Keratinocyte (primary cell): ENCODE results near the gene SIAH2. TPM values are rescaled to one million over a fixed set of nuclear protein-coding genes. Genes with fewer than 3 reads are reported as not detected.

Experiments used
- DNase-seq: peaks from one replicate; pipeline ENCODE4 v3.0.0-alpha.2; 2011; ENCODE audit warnings: low read depth, missing footprints, low spot score
- FAIRE-seq: peaks from 2 replicates; lab custom pipeline; 2011; peaks lifted over from hg19 to GRCh38; lab: Jason Lieb, UNC
- H2AFZ ChIP-seq: 2 replicates; pipeline ENCODE4 v1.6.0; 2012; ENCODE audit warnings: low read length, control low read depth, inconsistent platforms; ENCODE audit not compliant: control insufficient read depth
- H3K27ac ChIP-seq: 2 replicates; pipeline ENCODE4 v1.5.1; 2011; ENCODE audit warnings: low read length; ENCODE audit not compliant: control insufficient read depth, insufficient read depth
- H3K27me3 ChIP-seq: 3 replicates; pipeline ENCODE4 v1.6.0; 2011; ENCODE audit warnings: low read length; ENCODE audit not compliant: control insufficient read depth, insufficient read depth; ENCODE audit errors: extremely low read depth
- H3K36me3 ChIP-seq, 2 experiments: 2 replicates in 1 of 2; 3 replicates in 1 of 2; pipeline ENCODE4 v1.5.1; 2011; ENCODE audit warnings: low read length in 2 of 2, mild to moderate bottlenecking in 1 of 2; ENCODE audit not compliant: control insufficient read depth in 2 of 2, insufficient read depth in 2 of 2; ENCODE audit errors: extremely low read depth in 1 of 2
- H3K4me1 ChIP-seq: 3 replicates; pipeline ENCODE4 v1.5.1; 2011; ENCODE audit warnings: low read length; ENCODE audit not compliant: control insufficient read depth, insufficient read depth; ENCODE audit errors: extremely low read depth
- H3K4me2 ChIP-seq: 3 replicates; pipeline ENCODE4 v1.6.0; 2011; ENCODE audit warnings: low read depth, low read length; ENCODE audit not compliant: control insufficient read depth, insufficient read depth; ENCODE audit errors: extremely low read depth
- H3K4me3 ChIP-seq, 3 experiments: fragments of 200-600 bp in 1 of 3; sonication (generic) in 1 of 3; 2 replicates in 2 of 3; 3 replicates in 1 of 3; pipeline ENCODE4 v1.5.1; 2011 to 2016; ENCODE audit warnings: low read length in 3 of 3, mild to moderate bottlenecking in 3 of 3, control low read depth in 2 of 3, inconsistent platforms in 1 of 3, low read depth in 1 of 3, mixed read lengths in 1 of 3, mixed run types in 1 of 3, moderate library complexity in 1 of 3; ENCODE audit not compliant: control insufficient read depth in 2 of 3, insufficient read depth in 2 of 3; ENCODE audit errors: extremely low read depth in 1 of 3
- H3K79me2 ChIP-seq: 2 replicates; pipeline ENCODE4 v1.6.0; 2012; ENCODE audit warnings: low read length; ENCODE audit not compliant: control insufficient read depth, insufficient read depth
- H3K9ac ChIP-seq: 3 replicates; pipeline ENCODE4 v1.6.0; 2011; ENCODE audit warnings: low read length; ENCODE audit not compliant: control insufficient read depth, insufficient read depth; ENCODE audit errors: extremely low read depth
- H3K9me1 ChIP-seq: 3 replicates; pipeline ENCODE4 v1.6.0; 2011; ENCODE audit warnings: low read length; ENCODE audit not compliant: control insufficient read depth, insufficient read depth; ENCODE audit errors: extremely low read depth
- H3K9me3 ChIP-seq: 2 replicates; pipeline ENCODE4 v1.5.1; 2012; ENCODE audit warnings: low read depth, low read length; ENCODE audit not compliant: control insufficient read depth
- H4K20me1 ChIP-seq: 3 replicates; pipeline ENCODE4 v1.6.0; 2011; ENCODE audit warnings: low read length; ENCODE audit not compliant: control insufficient read depth, insufficient read depth; ENCODE audit errors: extremely low read depth
- CTCF ChIP-seq, 3 experiments: IDR thresholded peaks in 1 of 3; conservative IDR thresholded peaks in 1 of 3; optimal IDR thresholded peaks in 1 of 3; 2 replicates in 2 of 3; 3 replicates in 1 of 3; pipeline versions ENCODE3 to v1.5.1; 2011; ENCODE audit warnings: low read length in 3 of 3, mild to moderate bottlenecking in 3 of 3, moderate library complexity in 2 of 3, control low read depth in 1 of 3, inconsistent platforms in 1 of 3; ENCODE audit not compliant: insufficient read depth in 2 of 3; ENCODE audit errors: extremely low read depth in 1 of 3
- EZH2 ChIP-seq: IDR thresholded peaks from one replicate; pipeline ENCODE4 v1.6.1; 2012; ENCODE audit warnings: inconsistent platforms, mild to moderate bottlenecking, low read length, moderate library complexity
- dilution Hi-C: fragments of 300-500 bp; cut with MboI; formaldehyde crosslinking; loops from one replicate; pipeline ENCODE4 v1.7.0; 2020; ENCODE audit warnings: low sequenced_read_pairs; ENCODE audit not compliant: extremely low pct_ligation_motif_present
- polyA plus RNA-seq, 5 experiments: library from polyadenylated mRNA; depleted of rRNA in 3 of 5; stranded (reverse) in 3 of 5; stranded (forward) in 1 of 5; unstranded in 1 of 5; fragments of >200 nt; gene quantifications; 1 replicate in 1 of 5; 2 replicates in 3 of 5; 3 replicates in 1 of 5; pipeline versions ENCODE4 v1.2.1 to v1.2.3, GENCODE V29; 2011 to 2012; ENCODE audit warnings: missing spikeins in 2 of 5, low read depth in 1 of 5, low replicate concordance in 1 of 5

SIAH2 gene
- polyA plus RNA-seq, 1 donor (not counting 4 experiments of a cell fraction or from before 2014, with no cell fraction given) = 44.8 TPM

- H3K79me2 ChIP-seq = no peaks in the 10 kb centered on the region
- H3K4me1 ChIP-seq = peaks cover 13% of the 10 kb centered on the region
- no peak overlapping the region for H3K27ac ChIP-seq
- H3K36me3 ChIP-seq = no peaks in the 10 kb centered on the region
- TF ChIP-seq EZH2 (no peak), CTCF (optimal IDR thresholded peaks at IDR 0.05 in 1 of 3, IDR thresholded peaks at IDR 0.05 in 1 of 3, conservative IDR thresholded peaks at IDR 0.05 in 1 of 3; ENCODE audit: extremely low read depth in 1 of 3, insufficient read depth in 2 of 3, low read length in 3 of 3) (no peak)
- no peak for DNase-seq
- no peaks in the 10 kb centered on the region for H3K9me3 ChIP-seq
- no peak overlapping the region for H3K4me3 ChIP-seq
- H2AFZ ChIP-seq = no peak overlapping the region
- no peak overlapping the region for H3K9ac ChIP-seq
- H4K20me1 ChIP-seq = no peaks in the 10 kb centered on the region
- dilution Hi-C loops = no loop called here
- FAIRE-seq = no peak
- H3K9me1 ChIP-seq = no peaks in the 10 kb centered on the region
- no peak overlapping the region for H3K4me2 ChIP-seq
- no peaks in the 10 kb centered on the region for H3K27me3 ChIP-seq
Observed at GRCh38 chr3:150720444-150720843, 42.5 kb downstream of the SIAH2 start.

- H3K4me1 ChIP-seq = no peaks in the 10 kb centered on the region
- DNase-seq = no peak
- no peaks in the 10 kb centered on the region for H3K36me3 ChIP-seq
- no peaks in the 10 kb centered on the region for H3K27me3 ChIP-seq
- no peaks in the 10 kb centered on the region for H4K20me1 ChIP-seq
- TF ChIP-seq CTCF (optimal IDR thresholded peaks at IDR 0.05 in 1 of 3, IDR thresholded peaks at IDR 0.05 in 1 of 3, conservative IDR thresholded peaks at IDR 0.05 in 1 of 3; ENCODE audit: extremely low read depth in 1 of 3, insufficient read depth in 2 of 3, low read length in 3 of 3) = no peak
- TF ChIP-seq EZH2 = no peak
- no peaks in the 10 kb centered on the region for H3K9me1 ChIP-seq
- no peak for FAIRE-seq
- no peak overlapping the region for H3K27ac ChIP-seq
- H3K4me3 ChIP-seq = no peak overlapping the region
- dilution Hi-C loops = no loop called here
- no peak overlapping the region for H3K9ac ChIP-seq
- no peak overlapping the region for H2AFZ ChIP-seq
- no peak overlapping the region for H3K4me2 ChIP-seq
- H3K79me2 ChIP-seq = no peaks in the 10 kb centered on the region
- H3K9me3 ChIP-seq = no peaks in the 10 kb centered on the region
Observed at GRCh38 chr3:150710097-150710496, 52.9 kb downstream of the SIAH2 start.
